HCEC 1CT (cell line): ENCODE data around the gene ARFGEF2.
"Not testable (repeated sequence)": the region's sequence is repeated elsewhere in the genome, so short reads cannot be mapped to it uniquely, and the experiment has no call there.

Experiments used
- DNase-seq: peaks from one replicate; pipeline ENCODE4 v3.0.0-alpha.2; 2017

ARFGEF2 gene

DNA sequence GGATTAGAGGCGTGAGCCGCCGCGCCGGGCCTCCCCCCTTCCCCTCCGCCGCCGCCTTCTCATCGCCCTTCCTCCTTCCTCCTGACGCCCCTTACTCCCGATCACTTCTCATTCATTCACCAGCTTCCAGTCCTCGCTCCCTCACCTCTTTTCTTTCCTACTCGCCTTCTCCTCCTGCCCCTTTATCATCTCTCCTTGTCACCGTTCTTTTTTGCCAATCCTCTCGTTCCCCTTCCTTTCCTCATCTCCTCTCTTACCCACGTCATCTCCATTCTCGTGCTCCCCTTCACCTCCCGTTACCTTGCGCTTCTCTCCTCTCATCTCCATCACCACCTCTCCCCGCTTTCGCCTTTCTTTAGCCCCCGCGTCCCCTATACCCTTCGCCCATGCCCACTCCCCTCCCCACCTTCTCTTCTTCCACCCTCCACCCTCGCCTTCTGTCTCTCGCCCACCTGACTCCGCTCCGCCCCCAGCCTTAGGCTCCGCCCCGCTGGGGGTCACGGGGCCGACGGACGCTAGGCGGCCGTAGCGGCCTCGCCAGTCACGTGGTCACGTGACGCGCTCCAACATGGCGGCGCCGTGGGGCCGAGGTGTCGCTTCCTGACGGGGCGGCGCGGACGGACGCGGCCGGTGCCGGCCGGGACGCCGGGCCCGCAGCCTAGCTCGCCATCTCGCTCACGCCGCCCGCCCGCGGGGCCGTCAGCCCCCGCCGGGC is at the start of gene ARFGEF2:
ARFGEF2 (plus strand) TSS at position 544 of the 715 bp plus-strand sequence. CDS start 179 bp downstream, outside the sequence.
- peak; percentile 84 for DNase-seq

DNA sequence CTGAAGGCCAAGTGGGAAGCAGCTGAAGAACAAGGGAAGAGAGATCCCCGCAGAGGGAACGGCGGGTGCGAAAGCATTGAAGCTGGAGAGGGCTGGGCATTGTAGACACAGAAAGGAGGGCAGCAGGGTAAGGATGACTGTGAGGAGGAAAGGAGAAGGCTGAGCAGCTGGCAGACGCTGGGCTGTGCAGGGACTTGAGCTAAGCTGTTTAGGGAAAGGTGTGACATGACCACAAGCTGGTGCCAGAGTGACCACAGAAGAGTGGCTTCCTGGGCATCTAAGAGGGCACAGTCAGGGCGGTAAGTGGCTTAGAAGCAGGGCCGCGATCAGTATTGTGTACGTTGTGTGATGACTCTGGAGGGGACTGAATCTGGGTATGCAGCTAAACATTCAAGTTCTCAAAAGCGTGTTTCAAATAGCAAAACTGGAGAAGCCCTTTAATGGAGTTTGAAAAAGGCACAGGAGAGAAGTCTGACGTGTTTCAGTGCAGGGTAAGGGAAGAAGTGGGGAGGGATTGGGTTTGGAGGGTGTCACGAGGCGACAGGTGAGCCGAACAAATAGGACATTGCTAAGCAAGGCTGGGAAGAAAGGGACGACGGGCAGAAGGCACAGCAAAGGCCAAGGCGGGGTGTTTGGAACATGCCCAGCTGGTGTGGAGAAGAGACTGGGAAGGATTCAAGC is 46.1 kb upstream of the ARFGEF2 start:
- DNase-seq: no peak

DNA sequence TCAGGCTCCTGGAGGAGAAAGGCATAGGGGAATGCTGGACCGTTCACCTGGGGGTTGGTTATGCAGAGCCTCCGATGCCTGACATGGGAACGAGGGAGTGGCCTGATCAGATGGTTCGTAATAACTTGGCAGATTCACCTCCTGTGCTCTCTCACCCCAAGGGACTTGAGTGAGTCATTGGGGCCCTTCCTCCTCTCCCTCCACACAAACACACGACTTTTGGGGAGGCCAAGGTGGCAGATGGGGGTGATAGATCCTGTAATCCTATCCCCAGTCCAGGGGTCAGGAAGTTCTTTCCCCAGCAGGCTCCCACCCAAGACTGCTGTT is 45.6 kb upstream of the ARFGEF2 start:
- DNase-seq: peak; percentile 67

DNA sequence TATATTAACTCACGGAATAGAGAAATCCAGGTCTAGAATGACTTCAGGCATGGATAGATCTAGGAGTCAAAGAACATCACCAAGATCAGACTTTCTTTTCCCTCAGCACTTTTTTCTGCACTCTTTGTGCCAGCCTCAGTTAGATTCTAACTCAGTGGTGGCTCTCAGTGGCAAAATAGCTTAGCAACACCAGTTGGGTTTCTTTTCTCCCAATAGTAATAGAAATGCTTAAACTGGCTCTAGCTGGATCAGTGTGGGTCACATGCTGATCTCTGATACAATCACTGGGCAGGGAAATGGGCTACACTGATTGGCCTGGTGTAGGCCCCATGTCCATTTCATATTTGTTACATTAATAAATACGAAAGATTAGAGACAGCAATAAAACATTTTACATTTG is 44.2 kb upstream of the ARFGEF2 start:
- DNase-seq: no peak

DNA sequence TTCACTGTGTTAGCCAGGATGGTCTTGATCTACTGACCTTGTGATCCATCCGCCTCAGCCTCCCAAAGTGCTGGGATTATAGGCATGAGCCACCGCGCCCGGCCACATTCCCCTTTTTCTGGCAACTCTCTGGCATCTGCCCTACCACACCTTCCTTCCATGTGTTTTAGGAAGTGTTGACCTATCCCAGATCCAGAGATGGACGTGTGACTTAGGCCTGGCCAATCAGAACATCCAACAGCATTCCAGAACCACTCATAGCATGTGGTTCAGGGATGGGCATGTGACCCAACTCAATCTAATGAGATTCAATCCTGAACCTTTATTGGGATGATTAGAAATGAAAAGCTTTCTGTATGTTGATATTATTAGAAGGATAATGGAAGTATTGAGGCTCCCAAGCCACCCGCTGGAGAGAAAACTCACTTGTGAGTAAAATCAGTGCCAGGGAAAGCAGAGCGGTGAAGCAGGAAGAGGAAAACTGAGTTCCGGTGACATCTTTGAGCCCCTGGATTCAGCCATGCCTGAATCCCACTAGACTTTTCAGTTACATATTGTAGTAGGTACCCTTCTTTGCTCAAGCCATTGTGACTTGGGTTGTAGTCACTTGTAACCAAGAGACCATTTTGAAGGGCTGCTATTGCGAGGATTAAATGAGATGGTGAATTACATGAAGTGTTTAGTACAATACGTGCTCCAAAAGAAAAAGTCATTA is 42.8 kb upstream of the ARFGEF2 start:
- no peak for DNase-seq

DNA sequence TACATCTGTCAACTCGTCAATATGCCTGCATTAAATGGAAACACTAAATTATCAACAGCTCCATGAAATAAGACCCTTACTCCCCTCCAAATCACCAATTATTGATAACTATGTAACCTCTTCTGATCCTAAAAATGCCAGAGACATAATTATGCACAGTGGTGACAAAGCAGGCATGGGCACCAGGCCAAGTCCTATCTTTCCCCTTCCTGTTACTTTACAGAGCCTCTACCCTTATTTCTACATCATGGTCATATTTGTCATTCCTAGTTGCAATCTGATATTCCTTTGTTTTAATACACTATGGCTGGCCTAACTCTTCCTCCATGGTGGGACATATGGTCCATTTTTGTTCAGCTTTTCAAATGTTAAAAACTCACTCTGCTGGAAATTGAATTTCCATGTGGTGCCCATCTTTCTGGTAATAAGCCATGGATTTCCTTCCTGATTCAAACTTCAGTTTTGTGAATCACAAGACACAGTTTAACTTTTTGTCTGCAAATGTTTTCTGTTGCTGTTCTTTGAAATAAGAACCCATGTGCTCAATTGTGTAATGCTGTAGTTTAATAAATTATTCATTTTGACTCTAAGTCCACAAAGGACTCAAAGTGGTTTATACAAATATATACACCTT is 41.8 kb upstream of the ARFGEF2 start:
- peak; percentile 10 for DNase-seq

DNA sequence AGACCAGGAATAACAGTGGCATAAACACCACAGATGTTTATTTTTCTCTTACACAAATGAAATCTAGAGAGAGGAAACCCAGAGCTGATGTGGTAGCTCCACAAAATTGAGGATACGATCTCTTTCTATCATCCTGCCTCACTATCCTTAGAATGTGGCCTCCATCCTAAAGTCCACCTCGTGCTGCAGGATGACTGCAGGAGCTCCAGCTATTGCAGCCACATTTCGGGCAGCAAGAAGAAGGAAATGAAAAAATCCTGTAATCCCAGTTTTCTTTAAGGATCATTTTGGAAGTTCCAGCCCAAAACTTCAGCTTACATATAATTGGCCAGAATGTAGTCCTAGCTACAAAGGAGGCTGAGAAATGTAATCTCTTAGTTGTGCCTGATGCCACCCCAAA is 41.2 kb upstream of the ARFGEF2 start:
- no peak for DNase-seq

DNA sequence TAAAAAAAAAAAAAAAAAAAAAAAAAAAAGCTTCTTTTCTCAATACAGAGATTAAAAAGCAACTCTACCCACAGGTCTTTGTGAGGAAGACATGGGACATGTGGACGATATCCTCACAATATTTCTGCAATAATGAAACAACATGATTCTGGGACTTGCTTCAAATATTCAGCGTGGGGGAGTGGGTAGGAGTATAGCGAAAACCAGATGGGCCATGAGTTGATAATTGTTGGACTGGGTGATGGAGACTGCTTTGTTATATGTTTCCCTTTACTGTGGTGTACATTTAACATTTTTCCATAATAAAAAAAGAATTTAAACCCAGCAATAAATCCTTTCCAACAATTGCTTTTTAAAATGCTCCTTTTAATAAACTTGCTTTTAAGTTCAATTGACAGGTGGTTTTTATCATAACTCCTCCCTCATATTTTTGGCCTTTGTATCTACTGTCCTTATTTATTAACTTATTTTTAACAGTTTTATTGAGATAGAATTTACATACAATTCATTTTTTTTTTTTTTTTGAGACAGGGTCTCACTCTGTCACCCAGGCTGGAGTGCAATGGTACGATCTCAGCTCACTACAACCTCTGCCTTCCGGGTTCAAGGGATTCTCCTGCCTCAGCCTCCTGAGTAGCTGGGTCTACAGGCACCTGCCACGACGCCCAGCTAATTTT is 40.4 kb upstream of the ARFGEF2 start:
- DNase-seq: no peak

DNA sequence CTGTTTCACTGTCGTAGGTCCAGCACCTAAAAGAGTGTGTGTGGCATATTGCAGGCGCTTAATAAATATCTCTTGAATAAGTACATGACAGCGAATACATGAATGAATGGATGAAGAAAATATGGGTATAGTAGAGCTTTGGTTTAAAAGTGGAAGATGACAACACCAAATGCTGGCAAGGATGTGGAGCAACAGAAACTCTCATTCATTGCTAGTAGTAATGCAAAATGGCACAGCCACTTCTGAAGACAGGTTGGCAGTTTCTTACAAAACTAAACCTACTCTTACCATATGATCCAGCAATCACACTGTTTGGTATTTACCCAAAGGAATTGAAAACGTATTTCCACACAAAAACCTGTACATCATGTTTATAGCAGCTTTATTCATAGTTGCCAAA is 36.3 kb upstream of the ARFGEF2 start:
- no peak for DNase-seq

DNA sequence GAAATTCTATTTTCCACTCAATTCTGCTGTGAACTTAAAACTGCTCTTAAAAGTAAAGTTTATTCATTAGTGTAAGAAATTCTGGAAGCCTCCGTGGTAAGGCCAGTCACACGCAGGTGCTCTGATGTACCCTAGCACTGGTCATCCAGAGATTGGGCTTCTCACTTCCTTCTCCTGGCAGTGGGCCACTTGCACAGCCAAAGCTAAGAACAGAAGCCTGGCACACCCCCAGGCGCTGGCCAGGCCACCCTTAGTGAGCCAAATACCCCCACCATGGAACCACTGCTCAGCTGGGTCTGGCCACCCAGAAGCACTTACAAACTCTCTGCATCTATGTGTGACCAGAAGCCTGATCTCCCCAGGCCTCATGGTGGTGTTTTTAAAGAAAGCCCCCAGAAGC is 35.3 kb upstream of the ARFGEF2 start:
- no peak for DNase-seq

DNA sequence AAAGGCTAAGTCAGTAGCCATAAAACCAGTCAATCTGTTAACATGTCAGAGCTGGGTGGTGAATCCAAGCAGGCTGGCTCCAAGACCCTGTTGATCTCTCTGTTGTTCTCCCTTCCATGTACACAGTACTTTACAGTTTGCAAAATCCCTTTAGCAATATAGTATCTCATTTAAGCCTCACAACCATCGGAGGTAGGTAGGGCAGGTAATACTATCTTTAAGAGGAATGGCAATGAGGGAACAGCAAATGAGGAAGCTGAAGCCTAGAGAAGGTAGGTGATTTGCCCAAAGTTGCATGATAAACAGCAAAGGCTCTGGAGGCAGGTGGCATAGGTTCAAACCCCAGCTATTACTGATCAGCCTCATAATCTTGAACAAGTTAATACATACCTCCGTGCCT is 34.7 kb upstream of the ARFGEF2 start:
- no peak for DNase-seq

DNA sequence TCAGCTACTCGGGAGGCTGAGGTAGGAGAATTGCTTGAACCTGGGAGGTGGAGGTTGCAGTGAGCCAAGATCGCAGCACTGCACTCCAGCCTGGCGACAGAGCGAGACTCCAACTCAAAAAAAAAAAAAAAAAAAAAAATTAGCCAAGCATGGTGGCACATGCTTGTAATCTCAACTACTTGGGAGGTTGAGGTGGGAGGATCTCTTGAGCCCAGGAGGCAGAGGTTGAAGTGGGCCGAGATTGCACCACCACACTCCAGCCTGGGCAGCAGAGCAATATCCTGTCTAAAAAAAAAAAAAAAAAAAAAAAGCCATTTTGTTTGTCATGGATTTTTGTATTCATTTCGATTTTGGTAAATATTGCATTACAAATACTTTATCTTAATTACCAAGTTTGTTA is 33.0 kb upstream of the ARFGEF2 start:
- not testable (repeated sequence) for DNase-seq

DNA sequence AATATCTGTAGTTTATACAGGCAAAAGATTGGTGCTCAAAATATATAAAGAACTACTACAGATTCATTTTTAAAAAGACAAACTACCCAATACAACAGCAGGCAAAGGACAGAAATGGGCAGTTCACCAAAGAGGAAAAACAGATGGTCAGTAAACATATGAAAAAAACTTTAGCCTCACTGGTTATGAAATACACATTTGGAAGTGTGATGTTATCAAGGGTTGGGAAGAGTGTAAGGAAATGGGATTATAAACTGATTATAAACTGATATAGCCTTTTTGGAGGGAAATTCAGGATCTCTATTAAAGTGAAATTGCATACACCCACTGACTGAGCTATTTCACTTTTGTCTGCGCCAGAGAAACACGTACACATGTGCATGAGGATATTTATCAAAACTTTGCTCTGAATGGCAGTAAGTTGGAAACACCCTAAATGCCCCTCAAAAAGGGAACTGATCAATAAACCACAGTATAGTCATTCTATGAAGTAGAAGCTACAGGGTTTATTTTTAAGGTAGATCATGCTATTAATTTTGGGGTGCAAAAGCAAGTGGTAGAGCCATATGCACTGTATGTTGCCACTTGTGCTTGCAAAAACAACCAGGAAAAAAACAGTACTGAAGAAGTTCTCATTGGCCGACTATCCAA is 32.2 kb upstream of the ARFGEF2 start:
- DNase-seq: no peak

DNA sequence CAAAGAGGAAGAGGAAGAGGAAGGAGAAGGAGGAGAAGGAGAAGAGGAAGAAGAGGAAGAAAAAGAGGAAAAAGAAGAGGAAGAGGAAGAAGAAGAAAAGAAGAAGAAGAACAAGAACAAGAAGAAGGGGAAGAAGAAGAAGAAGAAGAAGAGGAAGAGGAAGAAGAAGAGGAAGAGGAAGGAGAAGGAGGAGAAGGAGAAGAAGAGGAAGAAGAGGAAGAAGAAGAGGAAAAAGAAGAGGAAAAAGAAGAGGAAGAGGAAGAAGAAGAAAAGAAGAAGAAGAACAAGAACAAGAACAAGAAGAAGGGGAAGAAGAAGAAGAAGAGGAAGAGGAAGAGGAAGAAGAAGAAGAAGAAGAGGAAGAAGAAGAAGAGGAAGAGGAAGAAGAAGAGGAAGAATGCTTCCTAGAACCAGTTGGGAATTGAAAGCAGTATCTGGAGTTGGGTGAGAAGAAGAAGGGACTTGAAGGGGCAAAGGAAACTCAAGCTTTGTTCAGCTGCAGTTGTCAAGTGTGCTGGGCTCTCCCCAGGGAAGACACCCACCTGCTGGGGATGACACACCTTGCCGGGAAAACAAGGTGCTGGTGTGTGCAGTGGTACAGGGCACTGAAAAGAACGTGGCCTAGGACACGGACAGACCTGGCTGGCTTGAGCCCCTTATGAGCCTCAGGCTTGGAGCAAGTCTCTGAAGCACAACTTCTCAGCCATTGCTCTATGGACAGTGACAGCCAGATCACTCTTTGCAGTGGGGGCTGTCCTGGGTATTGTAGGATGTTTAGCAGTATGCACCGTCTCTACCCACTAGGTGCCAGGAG is 30.1 kb upstream of the ARFGEF2 start:
- DNase-seq: no peak

DNA sequence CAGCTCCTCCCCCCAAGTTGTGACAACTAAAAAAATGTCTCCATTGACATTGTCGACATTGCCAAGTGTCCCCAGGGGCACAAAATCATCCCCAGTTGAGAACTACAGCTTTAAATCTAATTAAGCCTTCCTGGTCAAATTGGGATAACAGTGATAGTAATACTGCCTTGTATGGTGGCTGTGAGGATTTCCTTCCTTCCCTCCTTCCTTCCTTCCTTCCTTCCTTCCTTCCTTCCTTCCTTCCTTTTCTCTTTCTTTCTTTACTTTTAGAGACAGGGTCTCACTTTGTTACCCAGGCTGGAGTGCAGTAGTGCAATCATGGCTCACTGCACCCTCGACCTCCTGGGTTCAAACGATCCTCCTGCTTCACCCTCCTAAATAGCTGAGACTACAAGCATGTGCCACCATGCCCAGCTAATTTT is 29.5 kb upstream of the ARFGEF2 start:
- DNase-seq: no peak

DNA sequence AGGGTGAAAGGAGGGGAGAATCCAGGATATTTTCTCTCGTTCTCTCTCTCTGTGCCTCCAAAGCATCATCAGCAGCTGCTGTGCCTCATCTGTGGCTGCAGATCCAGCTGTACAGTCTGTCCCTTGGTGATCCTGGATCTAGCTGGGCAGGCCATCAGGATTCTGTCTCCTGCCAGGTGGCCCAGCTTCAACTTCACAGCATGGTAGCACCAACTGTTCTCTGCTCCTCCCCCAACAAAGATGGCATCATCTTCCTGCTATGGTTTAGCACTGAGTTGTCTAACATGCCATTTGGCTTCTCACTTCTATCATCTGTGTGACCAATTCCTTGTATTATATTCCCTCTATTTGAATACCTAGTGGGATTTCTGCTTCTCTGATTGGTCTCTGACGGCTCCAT is 28.6 kb upstream of the ARFGEF2 start:
- no peak for DNase-seq

DNA sequence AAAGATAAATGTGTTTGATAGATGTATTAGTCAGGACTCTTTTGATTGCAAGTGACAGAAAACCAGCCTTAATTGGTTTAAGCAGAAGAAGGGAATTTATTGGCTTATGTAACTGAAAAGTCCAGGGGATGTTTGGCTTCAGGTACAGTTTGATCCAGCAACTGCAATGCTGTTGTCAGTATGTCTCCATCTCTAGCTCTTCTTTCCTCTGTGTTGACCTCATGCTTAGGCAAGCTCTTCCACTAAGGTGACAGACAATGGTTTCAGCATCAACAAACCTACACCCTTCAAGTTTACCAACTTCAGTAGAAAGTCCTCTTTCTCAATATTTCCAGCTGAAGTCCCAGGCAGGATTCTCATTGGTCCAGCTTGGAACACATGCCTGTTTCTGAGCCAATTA is 28.1 kb upstream of the ARFGEF2 start:
- DNase-seq: no peak

DNA sequence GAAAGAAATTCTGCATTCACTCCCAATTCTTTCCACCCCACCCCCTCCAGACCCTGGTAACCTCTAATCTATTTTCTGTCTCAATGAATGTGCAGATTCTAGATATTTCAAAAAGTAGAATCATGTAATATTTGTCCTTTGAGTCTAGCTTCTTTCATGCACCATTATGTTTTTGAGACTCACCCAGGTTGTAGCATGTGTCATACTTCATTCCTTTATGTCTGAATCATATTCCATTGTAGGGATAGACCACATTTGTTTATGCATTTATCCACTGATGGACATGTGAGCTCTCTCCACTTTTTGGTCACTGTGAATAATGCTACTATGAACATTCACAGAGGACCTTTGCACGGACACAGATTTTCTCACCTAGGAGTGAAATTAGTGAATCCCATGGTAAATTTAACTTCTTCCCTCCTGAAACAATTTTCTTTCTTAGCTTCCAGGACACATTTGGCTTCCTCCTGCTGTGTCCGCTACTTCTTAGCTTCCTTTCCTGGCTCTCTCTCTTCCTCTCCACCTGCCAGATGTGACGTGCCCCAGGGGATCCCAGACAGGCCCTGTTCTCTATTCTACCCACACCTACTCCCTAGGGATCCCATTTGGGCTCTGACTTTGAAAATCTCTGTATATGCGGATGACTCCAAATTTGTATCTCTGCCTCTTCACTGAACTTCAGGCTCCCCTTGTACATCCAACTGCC is 24.1 kb upstream of the ARFGEF2 start:
- peak; percentile 91 for DNase-seq

DNA sequence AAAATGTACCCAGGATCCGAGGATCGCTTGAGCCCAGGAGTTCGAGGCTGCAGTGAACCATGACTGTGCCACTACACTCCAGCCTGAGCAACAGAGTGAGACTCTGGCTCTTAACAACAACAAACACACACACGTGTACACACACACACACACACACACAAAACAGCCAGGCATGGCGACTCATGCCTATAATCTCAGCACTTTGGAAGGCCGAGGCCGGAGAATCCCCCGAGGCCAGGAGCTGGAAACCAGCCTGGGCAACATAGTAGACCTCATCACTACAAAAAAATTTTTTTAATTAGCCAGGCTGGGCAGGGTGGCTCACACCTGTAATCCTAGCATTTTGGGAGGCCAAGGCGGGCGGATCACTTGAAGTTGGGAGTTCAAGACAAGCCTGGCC is 23.3 kb upstream of the ARFGEF2 start:
- DNase-seq: no peak

DNA sequence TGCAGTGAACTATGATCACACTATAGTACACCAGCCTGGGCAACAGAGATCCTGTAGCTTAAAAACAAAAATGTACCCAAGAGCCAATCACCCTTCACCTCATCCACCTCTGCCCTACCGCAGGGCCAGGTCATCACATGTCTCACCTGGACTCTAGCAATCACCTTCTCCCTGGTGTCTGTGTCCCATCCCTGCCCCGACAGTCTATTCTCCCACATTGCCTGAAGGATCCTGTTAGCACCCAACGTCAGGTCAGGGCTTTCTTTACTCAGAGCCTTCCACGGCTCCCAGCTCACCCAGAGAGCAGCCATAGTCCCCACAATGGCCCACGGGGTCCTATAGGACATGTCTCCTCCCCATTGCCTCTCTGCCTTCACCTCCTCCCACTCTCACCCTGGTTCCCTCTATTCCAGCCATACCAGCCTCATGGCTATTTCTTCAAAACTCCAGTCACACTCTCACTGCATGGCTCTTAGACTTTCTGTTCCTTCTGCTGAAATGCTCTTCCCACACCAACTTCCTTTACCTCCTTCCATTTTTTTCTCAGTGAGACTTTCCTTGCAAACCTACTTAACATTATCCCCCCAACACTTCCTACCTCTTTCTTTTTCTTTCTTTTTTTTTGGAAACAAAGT is 22.5 kb upstream of the ARFGEF2 start:
- no peak for DNase-seq

DNA sequence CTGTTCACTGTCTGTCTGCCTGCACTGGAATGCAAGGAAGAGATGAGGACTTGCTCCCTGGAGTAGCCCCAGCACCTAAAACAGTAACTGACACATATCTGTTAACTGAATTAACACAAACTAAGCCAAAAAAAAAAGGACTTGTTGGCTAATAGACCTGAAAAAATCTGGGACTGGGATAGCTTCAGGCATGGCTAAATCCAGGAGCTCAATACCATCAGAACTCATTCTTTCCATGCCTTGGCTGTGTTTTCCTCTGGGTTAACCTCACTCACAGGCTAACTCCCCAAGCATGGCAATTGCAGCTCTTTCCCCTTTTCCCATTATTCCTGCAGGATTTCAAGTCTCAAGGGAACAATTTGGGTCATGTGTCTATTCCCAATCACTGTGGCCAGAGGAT is 21.6 kb upstream of the ARFGEF2 start:
- DNase-seq: no peak
